ENCODE measurements around the gene ADAMTS3. TPM values are rescaled to one million over a fixed set of nuclear protein-coding genes. Genes with fewer than 3 reads are reported as not detected.

Gene ADAMTS3
- total and polyA plus RNA-seq, 2 donors (not counting 3 experiments of a cell fraction or from before 2014, with no cell fraction given) = 0.37 to 1.3 TPM

DNA sequence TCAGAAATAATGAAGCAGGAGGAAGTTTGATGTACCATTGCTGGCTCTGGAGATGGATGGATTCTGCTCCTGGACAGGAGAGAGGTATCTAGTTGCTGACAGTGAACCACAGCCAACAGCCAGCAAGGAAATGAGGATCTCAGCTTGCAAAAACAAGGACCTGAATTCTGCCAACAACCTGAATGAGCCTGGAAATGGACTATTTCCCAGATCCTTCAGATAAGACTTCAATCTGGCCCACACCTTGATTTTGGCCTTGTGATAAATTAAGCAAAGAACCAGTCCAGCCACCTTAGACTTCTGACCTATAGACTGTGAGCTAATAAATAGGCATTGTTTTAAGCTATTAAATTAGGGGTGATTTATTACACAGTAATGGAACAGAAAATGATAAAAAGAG, 220.3 kb downstream of the ADAMTS3 start:
- Histone ChIP-seq H3K27me3 (ENCODE audit: control insufficient read depth in 2 of 2, insufficient read depth in 2 of 2, low read length in 2 of 2) (no peaks in the 10 kb centered on the region), H2AFZ (ENCODE audit: low read depth, low read length) (no peak overlapping the region), H3K79me2 (ENCODE audit: control insufficient read depth, insufficient read depth, low read length) (no peaks in the 10 kb centered on the region), H3K36me3 (ENCODE audit: control insufficient read depth in 2 of 2, extremely low read depth in 1 of 2, insufficient read depth in 2 of 2, low read length in 2 of 2) (no peaks in the 10 kb centered on the region), H4K20me1 (replicated peaks; ENCODE audit: control insufficient read depth, extremely low read depth, insufficient read depth, low read length) (no peaks in the 10 kb centered on the region), H3K27ac (ENCODE audit: insufficient read depth, low read depth, low read length) (no peak overlapping the region), H3K4me3 (replicated peaks in 1 of 3; ENCODE audit: insufficient read depth in 1 of 3, low read depth in 1 of 3, low read length in 3 of 3) (no peak overlapping the region), H3K9me1 (replicated peaks; ENCODE audit: control insufficient read depth, extremely low read depth, insufficient read depth, low read length) (no peaks in the 10 kb centered on the region), H3K4me1 (ENCODE audit: control insufficient read depth, extremely low read depth, insufficient read depth, low read length) (no peaks in the 10 kb centered on the region), H3K9me3 (replicated peaks; ENCODE audit: control insufficient read depth, insufficient read depth, low read length) (no peaks in the 10 kb centered on the region), H3K4me2 (ENCODE audit: insufficient read depth, low read length) (no peak overlapping the region), H3K9ac (replicated peaks; ENCODE audit: extremely low read depth, insufficient read depth, low read length) (no peak overlapping the region)
- intact Hi-C loops (cut with micrococcal nuclease) (no loop called here), dilution Hi-C loops (cut with MboI; ENCODE audit: extremely low pct_ligation_motif_present, low sequenced_read_pairs) (no loop called here)
- FAIRE-seq (no peak), DNase-seq (ENCODE audit: low read depth, low spot score) (no peak)
- no TSS peak for BruUV-seq (replicated peaks)
- TF ChIP-seq POLR2A (IDR thresholded peaks at IDR 0.05; ENCODE audit: low read depth, low read length) (no peak), FOS (IDR thresholded peaks at IDR 0.05; ENCODE audit: borderline replicate concordance, insufficient read depth, low read length) (no peak), EZH2 (IDR thresholded peaks at IDR 0.05; ENCODE audit: borderline replicate concordance, low read depth, low read length, severe bottlenecking) (no peak), MYC (IDR thresholded peaks at IDR 0.05; ENCODE audit: low read depth, low read length) (no peak), JUN (IDR thresholded peaks at IDR 0.05; ENCODE audit: borderline replicate concordance, insufficient read depth, insufficient read length, low read depth) (no peak), GATA2 (IDR thresholded peaks at IDR 0.05; ENCODE audit: insufficient read depth, insufficient read length, low read depth, low read length) (no peak), POLR2AphosphoS5 (IDR thresholded peaks at IDR 0.05; ENCODE audit: insufficient read depth, low read depth, low read length) (no peak)
- TF ChIP-seq, protein P1, sequence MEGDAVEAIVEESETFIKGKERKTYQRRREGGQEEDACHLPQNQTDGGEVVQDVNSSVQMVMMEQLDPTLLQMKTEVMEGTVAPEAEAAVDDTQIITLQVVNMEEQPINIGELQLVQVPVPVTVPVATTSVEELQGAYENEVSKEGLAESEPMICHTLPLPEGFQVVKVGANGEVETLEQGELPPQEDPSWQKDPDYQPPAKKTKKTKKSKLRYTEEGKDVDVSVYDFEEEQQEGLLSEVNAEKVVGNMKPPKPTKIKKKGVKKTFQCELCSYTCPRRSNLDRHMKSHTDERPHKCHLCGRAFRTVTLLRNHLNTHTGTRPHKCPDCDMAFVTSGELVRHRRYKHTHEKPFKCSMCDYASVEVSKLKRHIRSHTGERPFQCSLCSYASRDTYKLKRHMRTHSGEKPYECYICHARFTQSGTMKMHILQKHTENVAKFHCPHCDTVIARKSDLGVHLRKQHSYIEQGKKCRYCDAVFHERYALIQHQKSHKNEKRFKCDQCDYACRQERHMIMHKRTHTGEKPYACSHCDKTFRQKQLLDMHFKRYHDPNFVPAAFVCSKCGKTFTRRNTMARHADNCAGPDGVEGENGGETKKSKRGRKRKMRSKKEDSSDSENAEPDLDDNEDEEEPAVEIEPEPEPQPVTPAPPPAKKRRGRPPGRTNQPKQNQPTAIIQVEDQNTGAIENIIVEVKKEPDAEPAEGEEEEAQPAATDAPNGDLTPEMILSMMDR (IDR thresholded peaks at IDR 0.05; ENCODE audit: extremely low read depth in 1 of 2, insufficient read depth in 1 of 2, low read depth in 1 of 2, low read length in 2 of 2) = no peak
- TF ChIP-seq, protein P2, sequence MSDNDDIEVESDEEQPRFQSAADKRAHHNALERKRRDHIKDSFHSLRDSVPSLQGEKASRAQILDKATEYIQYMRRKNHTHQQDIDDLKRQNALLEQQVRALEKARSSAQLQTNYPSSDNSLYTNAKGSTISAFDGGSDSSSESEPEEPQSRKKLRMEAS (IDR thresholded peaks at IDR 0.05; ENCODE audit: insufficient read depth, insufficient read length) = no peak
- CTCF ChIA-PET = interaction anchor here (1.1 to 2.8 kb wide), 2 partner anchors 22 to 46 kb away, joined by 3 to 16 read pairs; no protein-coding TSS in a partner anchor
- POLR2A ChIA-PET = no interaction called here
